C1 segment of cervical spinal cord (tissue), 14 donors: ENCODE measurements around the gene CACNA1I.

ENCODE experiments used
- DNase-seq, 14 donors: peaks; one replicate each; lab custom pipeline; 2025; lab: John Stamatoyannopoulos, UW

The CACNA1I gene

DNA sequence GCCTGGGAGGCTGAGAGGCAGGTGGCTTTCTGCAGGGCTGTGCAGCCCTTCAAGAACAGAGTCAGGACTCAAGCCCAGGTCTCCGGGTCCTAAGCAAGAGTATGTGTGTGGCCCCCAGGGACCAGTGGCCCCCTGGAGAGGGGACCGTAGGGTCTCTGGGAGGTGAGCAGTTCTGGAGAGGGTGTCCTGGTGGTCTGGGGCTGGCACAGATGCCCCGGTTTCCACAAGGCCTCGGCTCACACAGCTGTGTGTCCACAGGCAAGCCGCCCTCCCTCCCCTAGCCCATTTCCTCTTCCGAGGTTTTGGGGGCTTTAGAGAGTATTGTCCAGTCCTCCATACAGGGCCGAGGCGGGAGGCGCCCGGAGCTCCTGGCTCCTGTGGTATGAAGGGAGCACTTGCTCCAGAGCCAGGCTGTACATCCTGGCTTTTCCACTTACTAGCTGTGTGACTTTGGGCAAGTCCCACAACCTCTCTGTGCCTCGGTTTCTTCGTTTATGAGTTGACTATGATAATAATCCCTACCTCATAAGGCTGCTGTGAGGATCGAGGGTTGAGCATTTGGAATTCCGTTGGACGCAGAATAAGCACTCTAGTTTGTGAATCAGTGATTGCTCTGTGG lies 34.6 kb upstream of the CACNA1I start:
- DNase-seq, result no peak

DNA sequence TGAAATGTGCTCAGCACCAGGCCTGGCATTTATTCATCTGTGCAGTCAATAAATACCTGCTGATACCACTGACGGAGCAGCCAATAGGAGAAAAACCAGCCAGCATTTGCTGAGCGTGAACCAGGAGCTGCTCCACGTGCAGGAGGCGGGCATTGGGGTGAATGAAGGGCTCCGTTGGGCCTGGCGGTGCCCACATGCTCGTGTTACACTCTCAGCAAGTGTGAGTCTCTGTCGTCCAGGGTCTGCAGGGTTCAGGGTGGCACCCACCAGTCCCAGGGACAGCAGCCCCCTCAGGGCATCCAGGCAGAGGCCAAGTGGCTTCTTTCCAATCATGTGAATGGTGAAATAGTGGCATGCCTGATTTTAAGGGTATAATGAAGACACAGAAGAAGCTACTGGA lies 33.8 kb upstream of the CACNA1I start:
- no peak for DNase-seq

DNA sequence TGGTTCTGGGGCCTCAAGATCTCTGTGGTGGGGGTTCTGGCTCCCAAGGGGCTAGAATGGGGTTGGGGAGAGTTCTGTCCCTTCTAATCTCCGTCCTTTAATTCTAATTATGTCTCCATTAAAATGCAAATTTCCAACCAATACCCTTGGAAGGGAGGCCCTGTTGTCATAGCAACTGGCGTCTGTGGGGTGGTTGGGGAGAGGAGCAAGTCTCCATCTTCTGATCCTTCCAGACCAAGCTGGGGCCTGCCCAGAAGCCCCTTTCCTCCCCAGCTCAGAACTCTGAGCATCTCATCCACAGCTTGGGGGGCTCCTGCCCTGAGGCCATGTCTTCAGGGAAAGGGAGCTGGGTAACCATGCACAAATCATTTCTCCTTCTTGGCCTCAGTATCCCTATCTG lies 32.6 kb upstream of the CACNA1I start:
- DNase-seq, result no peak

DNA sequence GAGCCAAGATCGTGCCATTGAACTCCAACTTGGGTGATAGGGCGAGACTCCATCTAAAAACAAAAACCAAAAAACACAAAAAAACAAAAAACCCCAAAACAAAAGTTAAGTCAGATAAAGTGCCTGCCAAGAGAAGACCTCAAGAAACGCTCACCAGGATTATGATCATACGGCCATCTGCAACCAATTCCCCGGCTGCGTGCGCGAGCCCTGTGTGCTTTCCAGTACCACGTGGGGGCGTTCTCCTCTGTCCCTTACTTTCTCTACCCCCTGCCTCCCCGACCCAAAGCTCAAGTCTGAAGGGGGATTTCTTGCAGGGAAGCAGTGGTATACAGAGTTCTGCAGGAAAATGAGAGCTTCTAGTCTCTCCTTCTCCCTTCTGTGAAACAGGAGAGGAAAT lies 27.5 kb upstream of the CACNA1I start:
- DNase-seq, result no peak

DNA sequence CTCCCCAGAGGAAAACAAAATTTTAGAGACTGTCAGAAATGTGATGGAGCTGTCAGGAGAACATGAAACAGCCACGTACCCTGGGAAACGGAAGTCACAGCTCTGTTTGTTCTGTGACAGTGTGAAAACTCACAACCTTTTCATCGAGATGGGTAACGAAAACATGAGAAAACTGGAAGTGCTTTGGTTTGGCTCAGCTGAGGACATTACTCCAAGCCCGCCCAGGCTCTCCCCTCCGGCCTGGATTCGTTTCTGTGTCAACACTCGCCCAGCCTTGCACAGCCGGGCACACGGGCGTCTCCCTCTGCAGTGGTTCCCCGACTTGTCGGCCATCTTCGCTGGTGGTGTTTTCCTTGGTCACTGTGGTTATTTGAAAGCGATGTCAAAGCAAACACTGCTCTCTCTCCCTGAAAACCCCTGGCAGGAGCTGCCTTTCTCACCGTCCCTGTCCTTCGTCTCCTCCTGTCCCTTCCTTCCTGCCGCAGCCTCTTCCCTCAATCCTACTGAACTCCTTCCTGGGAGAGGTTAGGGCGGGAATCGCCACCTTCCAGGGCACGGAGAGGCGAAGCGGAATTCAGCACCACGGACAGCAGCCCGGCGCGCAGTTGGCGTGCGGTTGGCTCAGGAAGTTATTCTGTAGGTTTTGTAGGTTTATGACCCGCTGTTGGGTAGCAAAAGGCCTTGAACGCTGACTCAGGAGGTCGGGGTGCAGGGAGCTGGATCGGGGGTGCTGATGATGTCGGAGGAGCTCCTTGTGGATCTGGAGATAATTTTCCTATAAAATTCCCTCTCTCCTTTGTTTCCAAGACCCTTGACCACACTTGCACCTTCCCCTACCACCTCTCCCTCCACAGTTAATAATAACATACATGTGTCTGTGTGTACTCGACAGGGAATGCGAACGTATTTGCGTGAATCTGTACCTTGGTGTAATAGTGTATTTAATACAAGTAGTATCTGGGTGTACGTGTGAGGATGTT lies 24.9 kb upstream of the CACNA1I start:
- DNase-seq, result peak in 3 of 14 donors; percentile 3 to 11 (median 8)

- peak in 1 of 14 donors; percentile 87 for DNase-seq
Measured at GRCh38 chr22:39546889-39547586, 23.5 kb upstream of the CACNA1I start.

DNA sequence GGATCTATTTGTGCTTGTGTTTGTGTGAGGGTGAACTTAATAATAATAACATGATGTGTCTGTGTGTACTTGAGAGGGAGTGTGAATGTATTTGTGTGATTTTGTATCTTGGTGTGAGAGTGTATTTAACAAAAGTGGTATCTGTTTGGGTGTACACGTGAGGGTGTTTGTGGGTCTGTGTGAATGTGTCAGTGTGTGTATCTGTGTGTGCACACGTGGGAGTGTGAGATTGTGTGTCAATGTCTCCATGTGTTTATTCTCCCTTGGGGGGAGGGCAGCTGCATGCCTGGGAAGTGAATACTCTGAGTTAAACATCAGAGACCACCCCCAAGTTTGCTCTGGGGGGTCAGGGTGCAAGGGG lies 23.0 kb upstream of the CACNA1I start:
- no peak for DNase-seq

DNA sequence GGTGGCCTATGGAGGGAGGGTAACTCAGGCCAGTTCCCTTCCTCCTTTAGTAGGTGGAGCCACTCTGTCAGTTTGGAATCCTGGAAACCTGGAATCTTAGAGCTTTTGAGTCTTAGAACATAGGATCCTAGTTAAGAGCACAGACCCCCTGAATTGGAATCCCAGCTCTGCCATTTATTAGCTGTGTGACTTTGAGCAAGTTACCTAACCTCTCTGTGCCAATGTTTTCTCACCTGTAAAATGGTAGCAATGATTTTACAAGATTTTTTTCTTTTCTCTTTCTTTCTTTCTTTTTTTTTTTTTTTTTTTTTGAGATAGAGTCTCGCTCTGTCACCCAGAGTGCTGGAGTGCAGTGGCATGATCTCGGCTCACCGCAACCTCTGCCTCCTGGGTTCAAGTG lies 17.1 kb upstream of the CACNA1I start:
- no peak for DNase-seq

- DNase-seq, result no peak
Measured at GRCh38 chr22:39554151-39554550, 16.4 kb upstream of the CACNA1I start.

GRCh38 chr22:39556970-39557841 lies 13.3 kb upstream of the CACNA1I start:
- peak in 1 of 14 donors; percentile 35 for DNase-seq

GRCh38 chr22:39558254-39558727 lies 12.3 kb upstream of the CACNA1I start:
- no peak for DNase-seq

GRCh38 chr22:39558950-39559349 lies 11.6 kb upstream of the CACNA1I start:
- peak in 1 of 14 donors; percentile 25 for DNase-seq

GRCh38 chr22:39559456-39560105 lies 11.0 kb upstream of the CACNA1I start:
- no peak for DNase-seq

- DNase-seq, result no peak
Measured at GRCh38 chr22:39560127-39560526, 10.4 kb upstream of the CACNA1I start.

DNA sequence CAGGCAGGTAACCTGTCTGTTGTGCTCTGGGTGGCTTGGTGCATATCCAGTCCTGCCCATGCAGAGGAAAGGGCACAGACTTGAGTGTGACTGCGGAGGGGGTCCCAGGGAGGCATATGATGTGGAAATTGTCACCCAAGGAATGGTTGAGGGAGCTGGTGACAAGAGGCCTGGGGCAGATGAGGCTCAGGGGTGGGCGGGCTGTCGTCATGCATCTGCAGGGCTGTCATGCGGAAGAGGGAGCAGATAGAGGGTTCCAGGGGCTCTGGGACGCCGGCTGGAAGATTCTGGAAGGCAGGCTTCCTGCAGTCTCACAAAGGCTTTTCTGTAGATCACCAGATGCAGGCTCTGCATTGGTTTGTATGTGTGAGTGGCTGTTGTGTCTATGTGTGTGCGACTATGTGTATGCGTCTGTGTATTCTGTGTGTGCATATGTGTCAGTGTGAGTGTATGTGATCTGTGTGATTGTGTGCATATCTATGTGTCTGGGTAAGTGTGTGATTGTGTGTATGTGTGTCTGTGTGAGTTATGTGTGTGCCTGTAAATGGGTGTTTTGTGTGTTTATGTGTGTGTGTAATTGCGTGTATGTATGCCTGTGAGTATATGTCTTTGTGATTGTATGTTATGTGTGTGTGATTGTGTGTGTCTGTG lies 7.6 kb upstream of the CACNA1I start:
- no peak for DNase-seq

DNA sequence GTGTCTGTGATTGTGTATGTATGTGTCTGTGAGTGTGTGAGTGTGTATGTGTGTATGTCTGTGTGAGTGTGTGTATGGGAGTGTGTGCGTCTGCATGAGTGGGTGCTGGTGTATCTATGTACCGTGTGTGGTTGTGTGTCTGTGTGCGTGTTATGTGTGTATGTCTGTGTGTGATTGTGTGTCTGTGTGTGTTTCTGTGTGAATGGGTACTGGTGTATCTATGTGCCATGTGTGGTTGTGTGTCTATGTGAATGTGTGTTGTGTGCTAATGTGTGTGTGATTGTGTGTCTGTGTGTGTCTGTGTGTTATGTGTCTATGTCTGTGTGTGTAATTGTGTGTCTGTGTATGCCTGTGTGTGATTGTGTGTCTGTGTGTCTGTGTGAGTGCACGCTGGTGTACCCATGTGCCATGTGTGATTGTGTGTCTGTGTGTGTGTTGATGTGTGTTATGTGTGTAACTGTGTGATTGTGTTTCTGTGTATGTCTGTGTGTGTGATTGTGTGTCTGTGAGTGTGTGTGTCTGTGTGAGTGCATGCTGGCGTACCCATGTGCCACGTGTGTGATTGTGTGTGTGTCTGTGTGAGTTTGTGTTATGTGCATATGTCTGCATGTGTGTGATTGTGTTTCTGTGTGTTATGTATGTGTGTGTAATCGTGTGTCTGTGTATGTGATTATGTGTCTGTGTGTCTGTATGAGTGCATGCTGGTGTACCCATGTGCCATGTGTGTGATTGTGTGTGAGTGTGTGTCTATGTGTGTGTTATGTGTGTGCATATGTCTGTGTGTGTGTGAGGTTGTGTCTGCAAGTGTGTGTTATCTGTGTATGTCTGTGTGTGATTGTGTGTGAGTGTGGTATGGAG lies 6.8 kb upstream of the CACNA1I start:
- no peak for DNase-seq

DNA sequence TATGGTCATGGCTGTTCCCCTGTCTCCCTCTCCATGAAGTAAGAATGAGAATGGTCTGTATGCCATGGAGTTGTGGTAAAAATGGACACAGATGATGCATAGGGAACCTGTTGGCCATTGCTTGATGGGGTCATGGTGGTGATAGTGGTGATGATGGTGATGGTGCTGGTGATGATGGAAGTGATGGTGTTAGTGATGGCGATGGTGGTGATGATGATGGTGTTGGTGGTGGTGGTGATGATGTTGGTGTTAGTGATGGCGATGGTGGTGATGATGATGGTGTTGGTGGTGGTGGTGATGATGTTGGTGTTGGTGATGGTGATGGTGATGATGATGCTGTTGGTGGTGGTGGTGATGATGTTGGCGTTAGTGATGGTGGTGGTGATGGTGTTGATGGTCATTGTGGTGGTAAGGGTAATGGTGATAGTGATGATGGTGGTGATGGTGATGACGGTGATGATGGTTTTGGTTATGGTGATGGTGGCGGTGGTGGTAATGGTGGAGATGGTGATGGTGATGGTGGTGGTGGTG lies 5.1 kb upstream of the CACNA1I start:
- DNase-seq, result no peak

GRCh38 chr22:39567135-39567946 lies 3.2 kb upstream of the CACNA1I start:
- no peak for DNase-seq
